Measurements from ENCODE around the gene MELTF.

GRCh38 chr3:197068077-197068476 is 38.5 kb upstream of the MELTF start:
- TF ChIP-seq EZH2 (IDR thresholded peaks at IDR 0.05; ENCODE audit: insufficient read depth, poor library complexity, severe bottlenecking) (no peak), EZH2phosphoT487 (IDR thresholded peaks at IDR 0.05; ENCODE audit: insufficient read depth, low read depth) (no peak)

Data from GM23248 (cell line).